SK-N-MC (cell line): ENCODE data around the gene TEKT2.

Experiments used
- DNase-seq: peaks from one replicate; pipeline ENCODE4 v3.0.0-alpha.2; 2011; ENCODE audit warnings: low read depth, low spot score
- H3K27ac ChIP-seq: fragments of 200-600 bp; sonication (generic); 2 replicates; pipeline ENCODE4 v1.5.1; 2016; ENCODE audit warnings: mixed run types
- H3K36me3 ChIP-seq: fragments of 200-600 bp; sonication (generic); 2 replicates; pipeline ENCODE4 v1.6.1; 2017; ENCODE audit warnings: antibody characterized with exemption, low read length, mixed read lengths; ENCODE audit not compliant: insufficient read depth
- H3K4me3 ChIP-seq: fragments of 200-600 bp; sonication (generic); 2 replicates; pipeline ENCODE4 v1.5.1; 2016
- H3K9ac ChIP-seq: fragments of 200-600 bp; sonication (generic); 2 replicates; pipeline ENCODE4 v1.8.0; 2017; ENCODE audit warnings: mixed run types, mixed read lengths; ENCODE audit not compliant: insufficient read length
- H3K9me3 ChIP-seq: fragments of 200-600 bp; sonication (generic); 2 replicates; pipeline ENCODE4 v1.6.1; 2017; ENCODE audit warnings: low read depth, mild to moderate bottlenecking, antibody characterized with exemption, low read length, moderate library complexity, mixed read lengths
- EZH2 ChIP-seq: fragments of 200-600 bp; sonication (generic); IDR thresholded peaks from one replicate; pipeline ENCODE4 v1.6.1; 2017; ENCODE audit warnings: antibody characterized with exemption
- FOXP2 ChIP-seq: optimal IDR thresholded peaks from 2 replicates; pipeline ENCODE3; 2011; ENCODE audit warnings: mild to moderate bottlenecking, moderate library complexity; ENCODE audit not compliant: insufficient read depth; ENCODE audit errors: extremely low read length, control extremely low read depth
- POLR2AphosphoS5 ChIP-seq: IDR thresholded peaks from 2 replicates; pipeline ENCODE4 v1.6.1; 2012; ENCODE audit warnings: mild to moderate bottlenecking, low read depth, low read length, borderline replicate concordance

The TEKT2 gene

GRCh38 chr1:36091698-36092097 lies 7.8 kb downstream of the TEKT2 start:
- Histone ChIP-seq H3K9me3 (no peaks in the 10 kb centered on the region), H3K27ac (no peak overlapping the region), H3K9ac (no peak overlapping the region), H3K4me3 (no peak overlapping the region), H3K36me3 (peaks cover 46% of the 10 kb centered on the region)
- no peak for TF ChIP-seq EZH2
- no peak for TF ChIP-seq FOXP2
- no peak for DNase-seq

GRCh38 chr1:36092166-36092797 lies 8.4 kb downstream of the TEKT2 start:
- Histone ChIP-seq H3K4me3 (no peak overlapping the region), H3K9me3 (no peaks in the 10 kb centered on the region), H3K9ac (no peak overlapping the region), H3K36me3 (peaks cover 46% of the 10 kb centered on the region), H3K27ac (no peak overlapping the region)
- DNase-seq: no peak
- no peak for TF ChIP-seq FOXP2
- no peak; the same call in 1 of the 2 replicates for TF ChIP-seq POLR2AphosphoS5
- TF ChIP-seq EZH2: no peak

GRCh38 chr1:36092798-36093185 lies 8.9 kb downstream of the TEKT2 start:
- DNase-seq: no peak
- no peak for TF ChIP-seq EZH2
- no peak for TF ChIP-seq FOXP2
- no peak for TF ChIP-seq POLR2AphosphoS5
- no peak overlapping the region for H3K4me3 ChIP-seq
- no peak overlapping the region for H3K27ac ChIP-seq
- H3K36me3 ChIP-seq: peaks cover 46% of the 10 kb centered on the region
- no peaks in the 10 kb centered on the region for H3K9me3 ChIP-seq
- no peak overlapping the region for H3K9ac ChIP-seq

- no peak overlapping the region for H3K9ac ChIP-seq
- TF ChIP-seq FOXP2: no peak
- TF ChIP-seq EZH2: no peak
- TF ChIP-seq POLR2AphosphoS5: no peak
- H3K4me3 ChIP-seq: no peak overlapping the region
- H3K27ac ChIP-seq: no peak overlapping the region
- no peak for DNase-seq
- H3K36me3 ChIP-seq: peaks cover 46% of the 10 kb centered on the region
- no peaks in the 10 kb centered on the region for H3K9me3 ChIP-seq
These were observed 9.3 kb downstream of the TEKT2 start for GRCh38 chr1:36093226-36093625.

DNA sequence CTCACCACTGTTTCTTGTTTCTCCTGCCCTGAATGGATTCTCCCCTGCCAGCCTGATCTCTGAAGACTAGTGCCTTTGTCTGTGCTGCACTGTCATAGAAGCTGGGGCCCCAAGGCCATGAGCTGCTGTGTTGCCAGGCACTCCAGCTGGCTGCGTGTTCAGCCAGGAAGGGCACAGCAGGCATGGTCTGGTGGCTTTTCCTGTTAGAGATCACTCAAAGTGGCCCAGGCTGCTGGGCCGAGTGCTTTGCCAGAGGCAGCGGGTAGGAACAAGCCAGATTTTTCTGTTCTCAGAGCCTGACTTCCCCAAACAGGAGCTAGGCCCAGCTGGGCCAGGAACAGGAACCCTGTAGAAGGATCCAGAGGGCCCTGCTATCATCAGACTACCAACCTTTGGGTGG lies 10.0 kb downstream of the TEKT2 start:
- peak overlapping the region; percentile 67 for H3K27ac ChIP-seq
- TF ChIP-seq FOXP2: no peak
- TF ChIP-seq POLR2AphosphoS5: no peak
- TF ChIP-seq EZH2: no peak

DNA sequence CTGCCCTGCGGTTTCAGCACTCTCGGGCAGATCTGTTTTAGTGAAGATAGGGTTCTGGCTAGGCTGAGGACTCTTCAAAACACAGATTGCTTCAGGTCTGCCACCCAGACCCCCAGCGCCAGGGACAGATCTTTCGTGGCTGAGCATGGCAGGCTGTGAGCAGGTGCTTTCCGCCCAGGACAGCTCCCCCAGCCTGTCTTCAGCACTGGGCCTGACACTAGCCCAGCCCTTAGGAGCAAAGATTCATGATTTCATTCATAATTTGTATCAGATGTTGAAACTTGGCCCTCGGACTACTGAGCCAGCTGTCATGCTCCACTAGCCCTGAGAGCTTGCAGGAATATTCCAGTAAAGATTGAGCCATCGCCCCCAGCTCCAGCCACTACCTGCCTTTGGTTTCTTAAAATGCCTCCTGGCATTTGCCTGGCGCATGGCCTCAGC lies 10.7 kb downstream of the TEKT2 start:
- H3K36me3 ChIP-seq: peaks cover 46% of the 10 kb centered on the region
- peak overlapping the region; percentile 70 for H3K27ac ChIP-seq
- H3K9ac ChIP-seq: no peak overlapping the region
- no peaks in the 10 kb centered on the region for H3K9me3 ChIP-seq
- DNase-seq: no peak
- no peak overlapping the region for H3K4me3 ChIP-seq
- TF ChIP-seq EZH2 (no peak), FOXP2 (no peak), POLR2AphosphoS5 (no peak)

More for the DNA sequence above, 10.0 kb downstream of the TEKT2 start:
- Histone ChIP-seq H3K4me3 (no peak overlapping the region), H3K36me3 (peaks cover 46% of the 10 kb centered on the region), H3K9me3 (no peaks in the 10 kb centered on the region), H3K9ac (peak overlapping the region; percentile 15)
- DNase-seq: no peak

DNA sequence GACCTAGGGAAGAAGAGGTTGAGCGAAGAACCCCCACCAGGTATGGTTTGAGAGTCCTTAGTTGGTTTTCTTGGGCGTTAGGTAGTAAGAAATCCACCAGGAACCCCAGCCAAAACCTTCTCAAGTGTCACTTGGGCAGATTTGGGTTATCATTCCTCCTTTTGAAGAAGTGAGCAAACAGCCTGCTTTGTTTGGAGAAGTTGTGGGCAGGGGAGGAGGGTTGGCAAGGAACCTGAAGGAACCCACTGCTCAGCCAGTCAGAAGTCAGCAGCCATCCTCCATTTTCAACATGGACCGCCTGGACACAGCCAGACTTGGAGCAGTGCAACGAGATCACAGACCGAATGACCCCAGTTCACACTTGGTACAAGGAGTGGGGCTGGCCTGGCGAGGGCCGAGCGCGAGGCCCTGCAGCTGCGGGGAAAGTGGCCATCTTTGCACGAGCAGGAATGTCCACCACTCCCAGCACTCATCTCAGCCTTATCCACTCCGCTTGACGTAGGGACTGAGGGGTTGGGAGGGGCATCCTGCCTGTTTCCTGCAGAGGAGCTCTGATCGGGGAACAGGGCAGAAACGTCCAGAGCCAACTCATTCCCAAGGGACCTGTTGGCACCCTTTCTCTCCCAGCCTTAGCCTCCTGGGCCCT lies 12.0 kb downstream of the TEKT2 start:
- H3K9ac ChIP-seq: no peak overlapping the region
- no peaks in the 10 kb centered on the region for H3K9me3 ChIP-seq
- no peak overlapping the region for H3K4me3 ChIP-seq
- H3K27ac ChIP-seq: peak overlapping the region; percentile 70
- peaks cover 42% of the 10 kb centered on the region for H3K36me3 ChIP-seq
- DNase-seq: no peak
- no peak for TF ChIP-seq FOXP2
- TF ChIP-seq POLR2AphosphoS5: peak; percentile 39; the same call in 1 of the 2 replicates
- no peak for TF ChIP-seq EZH2

DNA sequence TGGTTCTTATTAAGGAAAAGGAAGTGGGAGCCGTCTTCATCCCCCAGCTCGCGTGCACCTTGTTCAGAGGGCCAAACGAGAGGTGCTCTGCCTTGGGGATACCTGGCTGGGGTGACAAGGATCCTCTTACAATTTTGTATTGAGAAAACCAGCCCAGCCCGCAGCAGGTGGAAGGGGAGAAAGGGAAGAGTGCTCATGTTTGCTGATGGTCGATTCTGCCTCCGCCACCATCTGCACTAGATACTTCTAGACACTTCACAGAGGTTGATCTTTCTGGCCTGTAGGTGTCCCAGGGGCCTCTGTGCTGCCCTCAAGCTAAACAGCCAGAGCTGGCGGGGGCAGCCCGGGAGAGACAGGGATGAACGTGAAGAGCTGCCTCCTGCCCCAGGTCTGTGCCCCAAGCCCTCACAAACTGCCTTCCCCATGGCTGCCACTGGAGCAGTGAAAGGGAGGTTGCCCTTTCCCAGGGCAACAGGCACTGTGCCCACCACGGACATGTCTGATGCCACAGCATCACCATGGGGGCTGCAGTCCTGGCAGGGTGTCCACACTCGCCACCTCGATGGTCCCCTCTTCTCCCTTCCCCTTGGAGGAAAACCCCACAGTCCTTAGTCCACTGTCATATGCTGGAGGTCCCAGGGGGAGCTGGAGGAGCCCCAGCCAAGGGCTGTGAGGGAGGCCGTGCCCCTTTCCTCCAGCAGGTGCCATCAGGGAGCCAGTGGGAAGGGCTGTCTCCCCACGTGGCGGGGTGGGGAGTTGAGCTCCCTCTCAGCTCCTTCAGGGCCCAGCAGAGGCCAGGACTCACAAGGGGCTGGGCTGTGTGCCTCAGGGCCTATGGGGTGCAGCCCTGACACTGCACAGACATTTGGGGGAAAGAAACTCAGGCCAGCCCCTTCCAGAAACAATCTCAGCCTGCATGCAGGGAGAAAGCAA lies 12.9 kb downstream of the TEKT2 start:
- no peak overlapping the region for H3K4me3 ChIP-seq
- peaks cover 33% of the 10 kb centered on the region for H3K36me3 ChIP-seq
- TF ChIP-seq EZH2 (no peak), POLR2AphosphoS5 (no peak), FOXP2 (no peak)
- peak overlapping the region; percentile 65; the same call in 1 of the 2 replicates for H3K27ac ChIP-seq
- no peak overlapping the region for H3K9ac ChIP-seq
- DNase-seq: no peak
- no peaks in the 10 kb centered on the region for H3K9me3 ChIP-seq
